Subcutaneous abdominal adipose tissue (tissue), 5 donors: ENCODE data around the gene PDE8A.
"Not testable (repeated sequence)": the region's sequence is repeated elsewhere in the genome, so short reads cannot be mapped to it uniquely, and the experiment has no call there.

Experiments used
- H3K27ac ChIP-seq: one replicate; pipeline ENCODE4 v1.7.0; 2013; ENCODE audit warnings: low read depth, mild to moderate bottlenecking, inconsistent platforms, low read length, moderate library complexity
- H3K27me3 ChIP-seq, 5 donors: one replicate each; pipeline ENCODE4 v1.7.0; 2013; ENCODE audit warnings: low read length in 5 of 5, inconsistent platforms in 1 of 5; ENCODE audit not compliant: control insufficient read depth in 5 of 5, insufficient read depth in 4 of 5
- H3K36me3 ChIP-seq, 5 donors: one replicate each; pipeline ENCODE4 v1.7.0; 2013; ENCODE audit warnings: low read length in 5 of 5; ENCODE audit not compliant: control insufficient read depth in 5 of 5, insufficient read depth in 5 of 5
- H3K4me1 ChIP-seq, 5 donors: one replicate each; pipeline ENCODE4 v1.7.0; 2013; ENCODE audit warnings: low read length in 5 of 5, mild to moderate bottlenecking in 3 of 5, moderate library complexity in 1 of 5; ENCODE audit not compliant: control insufficient read depth in 5 of 5, insufficient read depth in 5 of 5
- H3K4me3 ChIP-seq, 5 donors: one replicate each; pipeline ENCODE4 v1.7.0; 2013; ENCODE audit warnings: low read length in 5 of 5, low read depth in 1 of 5
- H3K9ac ChIP-seq, 5 donors: one replicate each; pipeline ENCODE4 v1.7.0; 2013; ENCODE audit warnings: low read length in 5 of 5, mild to moderate bottlenecking in 4 of 5, moderate library complexity in 3 of 5
- H3K9me3 ChIP-seq, 5 donors: one replicate each; pipeline ENCODE4 v1.7.0; 2013; ENCODE audit warnings: low read length in 5 of 5; ENCODE audit not compliant: control insufficient read depth in 5 of 5
- donor health status: healthy.
- donor health status: healthy.
- donor health status: healthy.
- donor health status: healthy.
- donor health status: healthy.

PDE8A gene

DNA sequence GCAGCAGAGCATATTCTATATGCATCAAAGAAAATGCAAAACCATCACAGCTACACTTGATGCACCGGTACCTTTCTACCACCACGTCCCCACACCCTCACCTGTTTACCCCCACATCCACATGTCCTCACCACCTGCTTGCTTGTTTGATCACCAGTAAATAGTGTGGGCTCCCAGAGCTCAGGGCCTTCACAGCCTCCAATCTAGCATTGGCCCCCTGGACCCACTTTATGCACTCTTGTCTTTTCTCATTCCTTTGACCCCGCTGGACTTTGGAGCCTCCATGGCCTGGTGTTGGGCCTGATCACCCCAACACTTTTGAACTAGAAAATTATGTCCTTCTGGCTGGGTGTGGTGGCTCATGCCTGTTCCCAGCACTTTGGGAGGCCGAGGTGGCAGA, 190.1 kb downstream of the PDE8A start:
- H3K9ac ChIP-seq = no peak overlapping the region
- H3K4me1 ChIP-seq = peaks cover 0 to 7% (median 5%) of the 10 kb centered on the region in 5 donors
- H3K4me3 ChIP-seq = no peak overlapping the region
- peaks cover 0 to 25% (median 6%) of the 10 kb centered on the region in 5 donors for H3K9me3 ChIP-seq
- H3K27me3 ChIP-seq = peaks cover 0 to 7% (median 0%) of the 10 kb centered on the region in 5 donors
- no peak overlapping the region for H3K27ac ChIP-seq
- H3K36me3 ChIP-seq = no peaks in the 10 kb centered on the region

DNA sequence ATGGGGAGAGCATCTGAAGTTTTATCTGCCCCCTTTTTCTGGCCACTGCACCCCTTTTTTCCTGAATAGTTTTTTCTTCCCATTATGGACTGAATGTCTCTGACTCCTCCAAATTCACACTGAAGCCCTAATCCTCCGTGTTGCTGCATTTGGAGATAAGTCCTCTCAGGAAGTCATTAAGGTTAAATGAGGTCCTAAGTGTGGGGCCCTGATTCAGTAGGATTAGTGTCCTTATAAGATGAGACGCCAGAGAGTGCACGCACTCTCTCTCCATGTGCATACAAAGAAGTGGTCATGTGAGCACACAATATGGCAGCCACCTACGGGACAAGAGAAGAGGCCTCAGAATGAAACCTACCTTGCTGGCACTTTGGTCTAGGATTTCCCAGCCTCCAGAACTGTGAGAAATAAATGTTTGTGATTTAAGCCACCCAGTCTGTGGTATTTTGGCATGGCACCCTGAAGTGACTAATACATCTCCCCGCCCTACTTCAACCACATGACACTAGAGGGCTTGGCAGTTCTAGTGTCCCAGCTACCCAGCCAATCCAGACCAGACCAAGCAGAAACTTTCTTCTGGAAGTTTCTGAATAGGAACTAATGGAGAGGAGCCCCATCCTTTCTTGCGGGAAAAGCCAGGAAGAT, 191.3 kb downstream of the PDE8A start:
- H3K4me1 ChIP-seq = peaks cover 0 to 7% (median 5%) of the 10 kb centered on the region in 5 donors
- H3K4me3 ChIP-seq = no peak overlapping the region
- H3K27me3 ChIP-seq = peaks cover 0 to 7% (median 0%) of the 10 kb centered on the region in 5 donors
- H3K9me3 ChIP-seq = peaks cover 0 to 25% (median 6%) of the 10 kb centered on the region in 5 donors
- no peaks in the 10 kb centered on the region for H3K36me3 ChIP-seq
- H3K27ac ChIP-seq = no peak overlapping the region
- no peak overlapping the region for H3K9ac ChIP-seq

DNA sequence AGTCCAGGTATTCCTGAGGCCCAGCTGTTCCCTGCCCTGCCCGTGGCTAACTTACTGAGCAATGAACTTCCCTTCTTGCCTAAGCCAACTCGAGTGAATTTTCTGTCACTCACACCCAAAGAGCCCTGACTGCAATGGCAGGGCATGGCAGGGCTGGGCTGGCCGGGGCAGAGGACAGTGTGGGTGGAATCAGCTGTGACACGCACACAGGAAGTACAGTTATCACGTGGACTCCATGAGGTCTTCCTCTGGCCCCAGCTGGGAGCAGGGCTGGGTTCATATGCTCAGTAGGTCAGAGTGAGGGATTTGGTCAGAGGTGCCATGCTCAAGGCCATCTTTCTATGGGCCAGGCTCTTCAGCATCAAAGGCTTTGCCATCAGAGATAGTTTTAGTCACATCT, 192.0 kb downstream of the PDE8A start:
- not testable (repeated sequence) for H3K27me3 ChIP-seq, H3K27ac ChIP-seq, H3K36me3 ChIP-seq, H3K4me1 ChIP-seq, H3K4me3 ChIP-seq, H3K9ac ChIP-seq
- H3K9me3 ChIP-seq = peaks cover 0 to 25% (median 6%) of the 10 kb centered on the region in 5 donors

DNA sequence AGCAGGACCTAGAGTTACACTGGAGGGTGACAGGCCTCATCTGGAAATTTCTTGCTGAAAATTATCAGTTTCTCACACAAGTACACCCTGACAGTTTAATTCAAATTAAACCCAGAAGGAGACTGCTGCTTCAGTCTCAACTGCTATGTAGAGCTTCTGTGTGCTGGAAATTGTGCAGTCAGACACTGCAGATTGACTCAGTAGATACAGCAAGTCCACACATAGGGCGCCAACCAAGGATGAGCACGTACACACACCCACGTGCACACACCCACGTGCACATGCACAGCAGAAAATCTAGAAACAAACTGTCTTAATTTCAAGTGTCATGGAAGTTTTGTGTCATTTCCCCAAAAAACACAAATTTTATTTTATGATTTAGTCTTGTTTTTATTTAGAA, 192.9 kb downstream of the PDE8A start:
- Histone ChIP-seq H3K36me3 (no peaks in the 10 kb centered on the region), H3K9ac (no peak overlapping the region), H3K4me3 (no peak overlapping the region), H3K4me1 (no peaks in the 10 kb centered on the region), H3K27ac (no peak overlapping the region), H3K27me3 (peaks cover 0 to 4% (median 0%) of the 10 kb centered on the region in 5 donors), H3K9me3 (peaks cover 0 to 25% (median 6%) of the 10 kb centered on the region in 5 donors)

DNA sequence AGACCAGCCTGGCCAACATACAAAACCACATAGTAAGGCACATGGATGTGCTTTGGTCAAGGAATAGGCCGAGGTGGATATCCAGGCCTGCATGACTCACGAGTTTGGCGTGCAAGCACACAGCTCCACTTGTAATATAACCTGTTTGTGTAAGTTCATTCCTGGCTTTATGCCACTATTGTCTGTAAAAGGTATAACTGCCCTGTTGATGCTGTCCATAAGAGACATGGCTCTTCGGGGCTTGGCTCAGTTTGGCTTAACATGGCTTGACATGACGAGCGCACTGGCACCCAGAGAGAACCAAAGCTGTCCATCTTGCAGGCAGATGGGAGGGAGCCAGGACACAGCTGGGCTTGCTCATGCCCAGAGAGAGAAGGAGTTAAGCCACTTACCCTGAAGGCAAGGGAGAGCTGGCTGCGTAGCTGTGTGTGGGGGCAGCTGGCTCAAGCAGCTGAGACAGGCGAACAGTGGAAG, 195.4 kb downstream of the PDE8A start:
- peaks cover 0 to 11% (median 0%) of the 10 kb centered on the region in 5 donors for H3K9me3 ChIP-seq
- not testable (repeated sequence) for H3K9ac ChIP-seq, H3K4me1 ChIP-seq, H3K4me3 ChIP-seq, H3K27ac ChIP-seq, H3K36me3 ChIP-seq, H3K27me3 ChIP-seq

DNA sequence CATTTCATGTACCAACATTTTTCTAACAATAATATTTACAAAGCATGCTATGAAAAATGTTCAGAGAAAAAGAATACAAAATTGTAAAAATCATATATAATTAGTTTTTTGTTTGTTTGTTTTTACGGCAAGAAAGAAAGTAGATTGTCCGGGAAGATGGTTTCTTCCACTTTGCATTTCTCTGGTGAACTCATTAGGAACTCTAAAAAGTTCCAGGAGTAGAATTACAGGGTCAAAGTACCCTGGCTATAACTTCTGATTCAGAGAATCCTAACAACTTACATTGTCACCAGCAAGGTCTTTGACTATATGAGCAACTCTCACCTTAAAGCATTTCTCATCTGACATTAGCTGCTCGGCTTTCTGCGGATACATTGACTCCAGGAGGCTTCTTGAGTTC, 196.7 kb downstream of the PDE8A start:
- Histone ChIP-seq H3K27me3 (no peaks in the 10 kb centered on the region), H3K4me1 (no peaks in the 10 kb centered on the region), H3K9ac (no peak overlapping the region), H3K36me3 (no peaks in the 10 kb centered on the region), H3K9me3 (peaks cover 0 to 3% (median 0%) of the 10 kb centered on the region in 5 donors), H3K27ac (no peak overlapping the region), H3K4me3 (no peak overlapping the region)

DNA sequence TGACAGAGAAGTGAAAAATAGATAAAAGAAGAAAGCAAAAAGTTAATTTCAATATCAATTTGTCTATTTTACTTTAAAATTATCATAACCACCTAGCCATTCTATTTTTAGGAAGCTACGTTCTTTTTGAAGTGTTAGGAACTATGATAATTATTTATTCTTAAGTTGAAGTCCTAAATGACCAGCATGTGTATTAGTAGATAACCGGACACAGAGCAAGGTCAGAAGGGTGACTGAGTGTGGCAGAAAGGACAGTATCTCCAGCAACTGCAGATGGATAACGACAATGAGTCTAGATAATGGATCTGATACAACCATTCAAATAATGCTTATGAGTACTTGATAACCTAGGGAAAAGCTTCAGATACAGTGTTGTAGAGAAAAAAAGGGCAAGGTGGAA, 198.0 kb downstream of the PDE8A start:
- Histone ChIP-seq H3K9ac (no peak overlapping the region), H3K4me3 (no peak overlapping the region), H3K36me3 (no peaks in the 10 kb centered on the region), H3K27ac (no peak overlapping the region), H3K9me3 (no peaks in the 10 kb centered on the region), H3K4me1 (no peaks in the 10 kb centered on the region), H3K27me3 (no peaks in the 10 kb centered on the region)

DNA sequence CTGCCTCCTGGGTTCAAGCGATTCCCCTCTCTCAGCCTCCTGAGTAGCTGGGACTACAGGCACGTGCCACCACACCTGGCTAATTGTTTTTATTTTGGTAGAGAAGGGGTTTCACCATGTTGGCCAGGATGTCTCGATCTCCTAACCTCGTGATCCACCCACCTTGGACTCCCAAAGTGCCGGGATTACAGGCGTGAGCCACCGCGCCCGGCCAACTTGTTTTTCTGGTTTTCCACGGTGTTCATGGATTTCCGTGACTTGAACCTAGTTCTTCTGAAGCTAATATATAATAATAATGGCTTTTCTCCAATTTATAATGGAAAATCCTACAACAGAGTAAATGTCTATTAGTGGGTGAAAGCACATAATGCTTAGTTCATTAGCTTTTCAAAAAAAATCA, 203.7 kb downstream of the PDE8A start:
- not testable (repeated sequence) for H3K9ac ChIP-seq, H3K27me3 ChIP-seq, H3K4me1 ChIP-seq, H3K36me3 ChIP-seq, H3K27ac ChIP-seq, H3K9me3 ChIP-seq, H3K4me3 ChIP-seq

- not testable (repeated sequence) for H3K4me3 ChIP-seq, H3K36me3 ChIP-seq, H3K27me3 ChIP-seq, H3K27ac ChIP-seq, H3K9me3 ChIP-seq, H3K4me1 ChIP-seq, H3K9ac ChIP-seq
Measured at GRCh38 chr15:85188171-85188577, 206.5 kb downstream of the PDE8A start.
